ENCODE results near the gene CFAP58.

DNA sequence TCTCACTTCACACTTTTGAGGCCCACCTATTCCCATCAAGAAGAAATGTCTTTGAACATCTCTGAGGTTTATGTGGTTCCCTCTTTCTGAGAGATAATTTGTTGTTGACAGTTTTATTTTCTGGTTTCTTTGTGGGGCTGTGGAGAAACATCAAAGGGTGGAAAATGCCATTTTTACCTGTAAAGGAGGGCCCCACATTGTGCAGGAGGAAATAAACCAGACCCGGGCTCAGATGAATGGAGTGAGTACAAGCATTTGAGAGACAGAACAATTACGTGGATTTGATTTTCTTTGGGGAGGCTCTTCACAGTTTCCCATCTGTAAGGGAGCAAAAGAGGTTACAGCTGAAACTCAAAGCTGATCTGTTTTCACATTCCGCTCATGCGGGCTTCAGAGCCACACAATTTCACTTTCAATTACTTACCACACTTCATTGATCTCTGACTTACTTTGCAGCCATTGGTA lies 45.2 kb upstream of the CFAP58 start:
- no peak for TF ChIP-seq POLR2AphosphoS5 (IDR thresholded peaks at IDR 0.05; ENCODE audit: low read depth, low read length)
- TF ChIP-seq REST (IDR thresholded peaks at IDR 0.05; ENCODE audit: insufficient read depth in 1 of 2, low read depth in 2 of 2, low read length in 2 of 2) = no peak
- no peak for TF ChIP-seq SIN3A (IDR thresholded peaks at IDR 0.05; ENCODE audit: borderline replicate concordance, insufficient read depth, low read length)
- no peak for TF ChIP-seq TAF1 (IDR thresholded peaks at IDR 0.05; ENCODE audit: borderline replicate concordance, insufficient read depth, low read length)
- TF ChIP-seq FOXP2 (optimal IDR thresholded peaks at IDR 0.05; ENCODE audit: borderline replicate concordance, extremely low read depth, extremely low read length, insufficient read depth) = no peak
